Measurements from ENCODE around the gene GGTLC2.
"Not testable (repeated sequence)": the region's sequence is repeated elsewhere in the genome, so short reads cannot be mapped to it uniquely, and the experiment has no call there.

Gene GGTLC2

DNA sequence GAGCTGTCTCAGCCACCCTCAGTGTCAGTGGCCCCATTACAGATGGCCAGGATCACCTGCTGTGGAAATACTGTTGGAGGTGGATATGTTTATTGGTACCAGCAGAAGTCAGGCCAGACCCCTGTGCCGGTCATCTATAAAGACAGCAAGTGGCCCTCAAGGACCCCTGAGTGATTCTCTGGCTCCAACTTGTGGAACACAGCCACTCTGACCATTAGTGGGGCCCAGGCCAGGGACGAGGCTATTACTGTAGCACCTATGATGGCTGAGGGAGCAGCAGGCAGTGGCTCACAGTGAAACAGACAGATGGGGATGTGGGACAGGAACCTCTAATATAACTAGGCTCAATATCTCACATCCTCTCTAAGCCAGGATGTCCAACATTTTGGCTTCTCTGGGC is 25.5 kb upstream of the GGTLC2 start:
- Histone ChIP-seq H4K20me1 (ENCODE audit: insufficient read depth, low read length, poor library complexity, severe bottlenecking) (no peaks in the 10 kb centered on the region), H3K9me3 (ENCODE audit: insufficient read depth, low read depth, low read length) (no peaks in the 10 kb centered on the region), H3K4me3 (ENCODE audit: low read length, poor library complexity, severe bottlenecking) (no peak overlapping the region), H3K27me3 (ENCODE audit: insufficient read depth, low read length, poor library complexity, severe bottlenecking) (no peaks in the 10 kb centered on the region), H3K4me1 (ENCODE audit: insufficient read depth, low read length, poor library complexity, severe bottlenecking) (peaks cover 6% of the 10 kb centered on the region), H3K9ac (ENCODE audit: low read depth, low read length, poor library complexity, severe bottlenecking) (no peak overlapping the region), H3K9me2 (replicated peaks; ENCODE audit: low read depth, low read length) (no peaks in the 10 kb centered on the region), H3F3A (ENCODE audit: low read depth) (no peaks in the 10 kb centered on the region), H3K36me3 (ENCODE audit: insufficient read depth, low read length) (no peaks in the 10 kb centered on the region), H3K79me2 (ENCODE audit: insufficient read depth, low read length) (no peaks in the 10 kb centered on the region), H2AFZ (ENCODE audit: low read length) (no peak overlapping the region), H3K4me2 (ENCODE audit: low read depth, low read length, poor library complexity, severe bottlenecking) (no peak overlapping the region)
- TF ChIP-seq CTCF (conservative IDR thresholded peaks at IDR 0.05; ENCODE audit: low read length), result no peak
- no peak for TF ChIP-seq EZH2phosphoT487 (IDR thresholded peaks at IDR 0.05; ENCODE audit: borderline replicate concordance)

DNA sequence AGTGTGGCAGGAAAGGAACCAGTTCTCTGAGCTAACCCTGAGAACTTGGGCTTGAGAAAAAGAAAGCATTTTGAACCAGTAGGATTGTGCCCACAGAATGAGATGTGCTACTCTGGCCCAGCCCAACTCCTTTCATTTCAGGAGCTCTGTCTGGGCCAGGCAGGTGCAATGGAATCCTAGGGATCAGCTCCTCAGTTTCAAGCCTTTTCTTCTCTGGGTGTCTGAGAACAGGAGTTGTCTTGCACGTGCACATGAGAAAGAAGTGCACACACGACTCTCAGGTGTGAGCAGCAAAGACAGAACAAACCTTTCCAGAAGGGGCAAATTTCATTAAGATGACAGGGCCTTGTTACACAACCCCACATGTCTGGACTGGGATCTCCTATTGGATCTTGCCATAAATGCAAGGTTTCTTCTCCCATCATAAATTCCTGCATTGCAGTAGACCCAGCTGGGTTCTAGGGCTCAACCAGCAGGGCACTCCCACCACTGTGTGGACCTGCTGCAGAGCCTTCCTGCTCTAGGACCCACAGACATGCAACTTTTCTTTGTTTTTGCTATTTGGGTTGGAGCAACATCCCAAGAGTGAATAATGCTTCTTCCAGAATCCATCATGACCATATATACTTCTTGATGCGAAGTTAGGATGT is 24.5 kb upstream of the GGTLC2 start:
- Histone ChIP-seq H3K4me3 (ENCODE audit: low read length, poor library complexity, severe bottlenecking) (no peak overlapping the region), H3K27me3 (ENCODE audit: insufficient read depth, low read length, poor library complexity, severe bottlenecking) (no peaks in the 10 kb centered on the region), H3K4me1 (ENCODE audit: insufficient read depth, low read length, poor library complexity, severe bottlenecking) (peaks cover 6% of the 10 kb centered on the region), H3K79me2 (ENCODE audit: insufficient read depth, low read length) (no peaks in the 10 kb centered on the region), H3K9ac (ENCODE audit: low read depth, low read length, poor library complexity, severe bottlenecking) (no peak overlapping the region), H3K36me3 (ENCODE audit: insufficient read depth, low read length) (no peaks in the 10 kb centered on the region), H2AFZ (ENCODE audit: low read length) (no peak overlapping the region), H3K9me3 (ENCODE audit: insufficient read depth, low read depth, low read length) (no peaks in the 10 kb centered on the region), H3K9me2 (replicated peaks; ENCODE audit: low read depth, low read length) (no peaks in the 10 kb centered on the region), H3K4me2 (ENCODE audit: low read depth, low read length, poor library complexity, severe bottlenecking) (no peak overlapping the region), H3F3A (ENCODE audit: low read depth) (no peaks in the 10 kb centered on the region), H4K20me1 (ENCODE audit: insufficient read depth, low read length, poor library complexity, severe bottlenecking) (no peaks in the 10 kb centered on the region)
- TF ChIP-seq CTCF (conservative IDR thresholded peaks at IDR 0.05; ENCODE audit: low read length), result no peak
- no peak for TF ChIP-seq EZH2phosphoT487 (IDR thresholded peaks at IDR 0.05; ENCODE audit: borderline replicate concordance)

DNA sequence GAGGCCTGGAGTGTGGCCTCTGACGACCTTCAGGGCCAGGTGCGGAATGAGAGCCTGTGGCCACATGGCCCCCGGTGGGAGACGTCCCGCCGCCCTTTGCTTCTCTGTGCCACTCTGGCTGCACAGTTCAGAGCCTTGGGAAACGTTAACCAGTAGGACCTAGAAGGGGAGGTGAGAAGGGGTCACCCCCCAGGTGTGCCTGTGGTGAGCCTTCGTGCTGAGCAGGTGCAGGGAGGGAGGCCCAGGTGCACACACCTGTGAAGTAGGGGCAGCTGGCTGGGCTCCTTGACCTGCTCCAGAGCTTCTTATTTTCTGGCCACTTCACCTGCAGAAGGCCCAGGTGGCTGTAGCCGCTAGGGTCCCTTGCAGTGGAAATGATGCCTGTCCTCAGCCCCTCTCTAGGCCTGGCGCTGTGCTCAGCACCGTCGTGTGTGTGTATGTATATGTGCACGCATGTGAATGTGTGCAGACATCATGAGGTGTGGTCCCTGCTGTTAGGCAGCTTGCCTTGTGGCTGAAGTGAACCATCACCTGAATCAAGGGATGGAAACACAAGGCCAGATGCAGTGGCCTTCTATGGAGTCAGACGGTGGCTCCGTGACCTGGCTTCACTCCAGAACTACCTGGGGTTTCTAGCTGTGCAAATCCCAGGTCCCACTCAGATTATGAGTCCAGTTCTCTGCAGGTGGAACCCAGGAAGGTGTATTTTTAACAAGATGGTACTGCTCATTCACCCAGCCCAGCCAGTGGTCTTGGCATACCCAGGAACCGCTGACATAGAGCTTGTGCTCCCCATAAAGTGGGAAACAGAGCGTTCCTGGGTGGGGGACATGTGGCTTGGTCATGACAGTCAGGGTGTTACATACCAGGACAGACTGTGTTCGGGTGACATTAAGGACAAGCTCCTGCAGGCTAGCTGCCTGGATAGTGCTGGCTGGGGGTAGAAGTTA is 15.6 kb upstream of the GGTLC2 start:
- H3K4me1 ChIP-seq (ENCODE audit: insufficient read depth, low read length, poor library complexity, severe bottlenecking); H3K4me2 ChIP-seq (ENCODE audit: low read depth, low read length, poor library complexity, severe bottlenecking); H2AFZ ChIP-seq (ENCODE audit: low read length); H3K9me3 ChIP-seq (ENCODE audit: insufficient read depth, low read depth, low read length); H3F3A ChIP-seq (ENCODE audit: low read depth); H3K9me2 ChIP-seq (replicated peaks; ENCODE audit: low read depth, low read length); H3K79me2 ChIP-seq (ENCODE audit: insufficient read depth, low read length); H3K4me3 ChIP-seq (ENCODE audit: low read length, poor library complexity, severe bottlenecking); H3K9ac ChIP-seq (ENCODE audit: low read depth, low read length, poor library complexity, severe bottlenecking); H3K36me3 ChIP-seq (ENCODE audit: insufficient read depth, low read length); H4K20me1 ChIP-seq (ENCODE audit: insufficient read depth, low read length, poor library complexity, severe bottlenecking); H3K27me3 ChIP-seq (ENCODE audit: insufficient read depth, low read length, poor library complexity, severe bottlenecking): not testable (repeated sequence)

DNA sequence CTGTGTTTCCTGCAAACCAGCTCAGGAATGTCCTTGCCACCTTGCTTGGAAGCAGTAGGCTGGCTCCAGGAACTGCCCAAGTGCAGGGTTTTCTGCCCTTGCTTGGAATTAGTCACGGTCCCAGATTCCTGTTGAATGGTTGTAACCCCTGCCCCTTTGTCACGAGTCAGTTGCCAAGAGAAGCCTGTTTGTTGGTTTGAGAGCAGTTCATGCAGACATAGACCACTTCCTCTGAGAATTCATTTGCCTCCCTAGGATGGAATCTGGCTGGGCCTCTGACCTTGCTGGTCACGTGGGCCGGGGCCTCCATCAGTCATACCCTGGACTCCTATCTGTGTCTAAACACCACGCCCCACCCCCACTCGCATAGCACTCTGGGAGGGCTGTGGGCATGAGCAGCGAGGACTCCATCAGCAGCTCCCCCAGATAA is 13.2 kb upstream of the GGTLC2 start:
- not testable (repeated sequence) for H2AFZ ChIP-seq (ENCODE audit: low read length); H4K20me1 ChIP-seq (ENCODE audit: insufficient read depth, low read length, poor library complexity, severe bottlenecking); H3K9me2 ChIP-seq (replicated peaks; ENCODE audit: low read depth, low read length); H3K36me3 ChIP-seq (ENCODE audit: insufficient read depth, low read length); H3K9ac ChIP-seq (ENCODE audit: low read depth, low read length, poor library complexity, severe bottlenecking); H3K9me3 ChIP-seq (ENCODE audit: insufficient read depth, low read depth, low read length); H3K4me3 ChIP-seq (ENCODE audit: low read length, poor library complexity, severe bottlenecking); H3F3A ChIP-seq (ENCODE audit: low read depth); H3K4me1 ChIP-seq (ENCODE audit: insufficient read depth, low read length, poor library complexity, severe bottlenecking); H3K4me2 ChIP-seq (ENCODE audit: low read depth, low read length, poor library complexity, severe bottlenecking); H3K79me2 ChIP-seq (ENCODE audit: insufficient read depth, low read length); H3K27me3 ChIP-seq (ENCODE audit: insufficient read depth, low read length, poor library complexity, severe bottlenecking)

- H3K4me1 ChIP-seq (ENCODE audit: insufficient read depth, low read length, poor library complexity, severe bottlenecking); H3K36me3 ChIP-seq (ENCODE audit: insufficient read depth, low read length); H3K9me2 ChIP-seq (replicated peaks; ENCODE audit: low read depth, low read length); H3K4me3 ChIP-seq (ENCODE audit: low read length, poor library complexity, severe bottlenecking); H3K27me3 ChIP-seq (ENCODE audit: insufficient read depth, low read length, poor library complexity, severe bottlenecking); H3K4me2 ChIP-seq (ENCODE audit: low read depth, low read length, poor library complexity, severe bottlenecking); H3K9me3 ChIP-seq (ENCODE audit: insufficient read depth, low read depth, low read length); H3K79me2 ChIP-seq (ENCODE audit: insufficient read depth, low read length); H2AFZ ChIP-seq (ENCODE audit: low read length); H3K9ac ChIP-seq (ENCODE audit: low read depth, low read length, poor library complexity, severe bottlenecking); H4K20me1 ChIP-seq (ENCODE audit: insufficient read depth, low read length, poor library complexity, severe bottlenecking); H3F3A ChIP-seq (ENCODE audit: low read depth): not testable (repeated sequence)
Observed at GRCh38 chr22:22632226-22632625, 12.2 kb upstream of the GGTLC2 start.

DNA sequence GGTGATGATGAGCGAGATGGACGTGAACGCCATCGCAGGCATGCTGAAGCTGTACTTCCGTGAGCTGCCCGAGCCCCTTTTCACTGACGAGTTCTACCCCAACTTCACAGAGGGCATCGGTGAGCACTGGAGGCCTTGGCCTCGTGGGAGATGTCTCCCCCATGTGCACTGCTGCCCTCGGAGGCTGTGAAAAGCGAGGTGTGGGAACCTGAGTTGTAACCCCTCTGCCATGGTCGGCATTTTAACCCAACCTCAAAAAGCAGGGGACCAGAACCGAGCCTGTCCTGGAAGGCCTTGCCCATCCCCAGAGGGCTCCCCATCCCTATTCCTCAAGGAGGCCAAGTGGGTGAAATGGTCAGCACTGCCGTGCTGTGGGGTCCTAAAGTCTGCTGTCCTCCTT is 10.9 kb upstream of the GGTLC2 start:
- not testable (repeated sequence) for H3K9me3 ChIP-seq (ENCODE audit: insufficient read depth, low read depth, low read length); H3K4me2 ChIP-seq (ENCODE audit: low read depth, low read length, poor library complexity, severe bottlenecking); H3K4me1 ChIP-seq (ENCODE audit: insufficient read depth, low read length, poor library complexity, severe bottlenecking); H3K36me3 ChIP-seq (ENCODE audit: insufficient read depth, low read length); H3K9me2 ChIP-seq (replicated peaks; ENCODE audit: low read depth, low read length); H2AFZ ChIP-seq (ENCODE audit: low read length); H3F3A ChIP-seq (ENCODE audit: low read depth); H3K79me2 ChIP-seq (ENCODE audit: insufficient read depth, low read length); H4K20me1 ChIP-seq (ENCODE audit: insufficient read depth, low read length, poor library complexity, severe bottlenecking); H3K27me3 ChIP-seq (ENCODE audit: insufficient read depth, low read length, poor library complexity, severe bottlenecking); H3K9ac ChIP-seq (ENCODE audit: low read depth, low read length, poor library complexity, severe bottlenecking); H3K4me3 ChIP-seq (ENCODE audit: low read length, poor library complexity, severe bottlenecking)

Data from Loucy (cell line).